Endothelial cell of umbilical vein (primary cell): ENCODE results near the gene RNF144B.
"Not testable (repeated sequence)": the region's sequence is repeated elsewhere in the genome, so short reads cannot be mapped to it uniquely, and the experiment has no call there.

Source experiments
- EZH2 ChIP-seq: IDR thresholded peaks from 2 replicates; pipeline ENCODE4 v1.6.1; 2012; ENCODE audit warnings: borderline replicate concordance, low read depth, mild to moderate bottlenecking, moderate library complexity, low read length, inconsistent platforms; ENCODE audit not compliant: severe bottlenecking
- GATA2 ChIP-seq: IDR thresholded peaks from 2 replicates; pipeline ENCODE4 v1.7.0; 2011; ENCODE audit warnings: low read depth, mild to moderate bottlenecking, moderate library complexity, mixed read lengths, low read length; ENCODE audit not compliant: insufficient read length, insufficient read depth
- JUN ChIP-seq: IDR thresholded peaks from 2 replicates; pipeline ENCODE4 v1.6.1; 2011; ENCODE audit warnings: borderline replicate concordance, low read depth; ENCODE audit not compliant: insufficient read length, insufficient read depth
- POLR2A ChIP-seq: IDR thresholded peaks from 2 replicates; pipeline ENCODE4 v1.6.1; 2012; ENCODE audit warnings: low read depth, mild to moderate bottlenecking, control low read depth, low read length
- POLR2AphosphoS5 ChIP-seq: IDR thresholded peaks from 2 replicates; pipeline ENCODE4 v1.6.1; 2012; ENCODE audit warnings: low read depth, mild to moderate bottlenecking, control low read depth, low read length, moderate library complexity; ENCODE audit not compliant: insufficient read depth
- TF ChIP-seq, protein P1 (sequence below), 2 donors: IDR thresholded peaks; 1 replicate in 1 of 2; 2 replicates in 1 of 2; pipeline ENCODE4 v1.5.1; 2011; ENCODE audit warnings: low read length in 2 of 2, mild to moderate bottlenecking in 2 of 2, moderate library complexity in 2 of 2, control low read depth in 1 of 2, inconsistent platforms in 1 of 2, low read depth in 1 of 2; ENCODE audit not compliant: insufficient read depth in 1 of 2; ENCODE audit errors: extremely low read depth in 1 of 2

DNA sequence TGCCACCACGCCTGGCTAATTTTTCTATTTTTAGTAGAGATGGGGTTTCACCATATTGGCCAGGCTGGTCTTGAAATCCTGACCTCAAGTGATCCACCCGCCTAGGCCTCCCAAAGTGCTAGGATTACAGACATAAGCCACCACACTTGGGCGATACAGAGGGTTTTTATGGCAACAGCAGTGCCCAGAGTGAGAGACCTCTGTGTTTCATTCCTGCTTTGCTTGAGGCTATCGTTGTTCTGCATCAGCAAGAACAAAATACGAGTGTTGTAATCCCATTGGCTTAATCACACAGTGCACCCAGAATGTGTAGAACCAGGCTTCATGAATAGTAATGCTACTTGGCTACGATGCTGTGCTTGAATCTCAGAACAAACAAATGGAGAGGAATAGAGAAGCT, 70.9 kb downstream of the RNF144B start:
- not testable (repeated sequence) for TF ChIP-seq POLR2AphosphoS5, POLR2A, EZH2, GATA2, JUN
- TF ChIP-seq, protein P1, sequence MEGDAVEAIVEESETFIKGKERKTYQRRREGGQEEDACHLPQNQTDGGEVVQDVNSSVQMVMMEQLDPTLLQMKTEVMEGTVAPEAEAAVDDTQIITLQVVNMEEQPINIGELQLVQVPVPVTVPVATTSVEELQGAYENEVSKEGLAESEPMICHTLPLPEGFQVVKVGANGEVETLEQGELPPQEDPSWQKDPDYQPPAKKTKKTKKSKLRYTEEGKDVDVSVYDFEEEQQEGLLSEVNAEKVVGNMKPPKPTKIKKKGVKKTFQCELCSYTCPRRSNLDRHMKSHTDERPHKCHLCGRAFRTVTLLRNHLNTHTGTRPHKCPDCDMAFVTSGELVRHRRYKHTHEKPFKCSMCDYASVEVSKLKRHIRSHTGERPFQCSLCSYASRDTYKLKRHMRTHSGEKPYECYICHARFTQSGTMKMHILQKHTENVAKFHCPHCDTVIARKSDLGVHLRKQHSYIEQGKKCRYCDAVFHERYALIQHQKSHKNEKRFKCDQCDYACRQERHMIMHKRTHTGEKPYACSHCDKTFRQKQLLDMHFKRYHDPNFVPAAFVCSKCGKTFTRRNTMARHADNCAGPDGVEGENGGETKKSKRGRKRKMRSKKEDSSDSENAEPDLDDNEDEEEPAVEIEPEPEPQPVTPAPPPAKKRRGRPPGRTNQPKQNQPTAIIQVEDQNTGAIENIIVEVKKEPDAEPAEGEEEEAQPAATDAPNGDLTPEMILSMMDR (IDR thresholded peaks at IDR 0.05; ENCODE audit: extremely low read depth in 1 of 2, insufficient read depth in 1 of 2, low read depth in 1 of 2, low read length in 2 of 2) = not testable (repeated sequence)
